Prostate gland (tissue), 2 donors: ENCODE results near the gene SPIN3. TPM values are rescaled to one million over a fixed set of nuclear protein-coding genes. Genes with fewer than 3 reads are reported as not detected.
A peak's percentile ranks its signal among the peaks of the same experiment; 100 is the strongest.
"Not testable (repeated sequence)": the region's sequence is repeated elsewhere in the genome, so short reads cannot be mapped to it uniquely, and the experiment has no call there.

Experiments
- DNase-seq: peaks from one replicate; pipeline ENCODE4 v3.0.0-alpha.2; 2019; ENCODE audit warnings: low spot score
- H3K27ac ChIP-seq, 2 donors: fragments of 200-600 bp; sonication (generic); 2 replicates each; pipeline ENCODE4 v1.5.1; 2017 to 2019
- H3K27me3 ChIP-seq: fragments of 200-600 bp; sonication (generic); replicated peaks from 2 replicates; pipeline ENCODE4 v1.5.1; 2019; ENCODE audit not compliant: insufficient read depth
- H3K36me3 ChIP-seq, 2 donors: fragments of 200-600 bp; sonication (generic); 1 replicate in 1 of 2; 2 replicates in 1 of 2; pipeline versions ENCODE4 v1.5.1 to v1.8.1; 2017 to 2019
- H3K4me1 ChIP-seq: fragments of 200-600 bp; sonication (generic); replicated peaks from 2 replicates; pipeline ENCODE4 v1.5.1; 2019
- H3K4me3 ChIP-seq, 2 donors: fragments of 200-600 bp; sonication (generic); 2 replicates each; pipeline ENCODE4 v1.5.1; 2017 to 2019
- H3K9me3 ChIP-seq: fragments of 200-600 bp; sonication (generic); 2 replicates; pipeline ENCODE4 v1.5.1; 2017
- POLR2A ChIP-seq: fragments of 450-650 bp; IDR thresholded peaks from one replicate; pipeline ENCODE4 v1.6.1; 2016; ENCODE audit warnings: antibody characterized with exemption, mild to moderate bottlenecking
- POLR2AphosphoS5 ChIP-seq: sonication (generic); formaldehyde crosslinking; IDR thresholded peaks from one replicate; pipeline ENCODE4 v1.6.1; 2017; ENCODE audit warnings: antibody characterized with exemption
- WGBS: methylation state at CpG from one replicate; pipeline ENCODE4 v1.1.5; 2018; 5-methylcytosine and 5-hydroxymethylcytosine counted together
- intact Hi-C: fragments of 100-400 bp; cut with DNase I; formaldehyde crosslinking; loops from one replicate; pipeline ENCODE4 v1.14.2; 2022
- total RNA-seq, 2 donors: library from RNA; depleted of rRNA; stranded (reverse); fragments of >200 nt; gene quantifications; one replicate each; pipeline ENCODE4 v1.1.0, GENCODE V29; 2016
- TF ChIP-seq, protein P1 (sequence below), 4 experiments: fragments of 200-600 bp in 2 of 4; fragments of 450-650 bp in 2 of 4; sonication (generic) in 2 of 4; IDR thresholded peaks; 1 replicate in 3 of 4; 2 replicates in 1 of 4; pipeline ENCODE4 v1.5.1; 2016 to 2019; ENCODE audit warnings: antibody characterized with exemption in 4 of 4, mild to moderate bottlenecking in 2 of 4, moderate library complexity in 2 of 4

The SPIN3 gene
- 10 to 100 TPM; 14.6 to 17.3 TPM for total RNA-seq

DNA sequence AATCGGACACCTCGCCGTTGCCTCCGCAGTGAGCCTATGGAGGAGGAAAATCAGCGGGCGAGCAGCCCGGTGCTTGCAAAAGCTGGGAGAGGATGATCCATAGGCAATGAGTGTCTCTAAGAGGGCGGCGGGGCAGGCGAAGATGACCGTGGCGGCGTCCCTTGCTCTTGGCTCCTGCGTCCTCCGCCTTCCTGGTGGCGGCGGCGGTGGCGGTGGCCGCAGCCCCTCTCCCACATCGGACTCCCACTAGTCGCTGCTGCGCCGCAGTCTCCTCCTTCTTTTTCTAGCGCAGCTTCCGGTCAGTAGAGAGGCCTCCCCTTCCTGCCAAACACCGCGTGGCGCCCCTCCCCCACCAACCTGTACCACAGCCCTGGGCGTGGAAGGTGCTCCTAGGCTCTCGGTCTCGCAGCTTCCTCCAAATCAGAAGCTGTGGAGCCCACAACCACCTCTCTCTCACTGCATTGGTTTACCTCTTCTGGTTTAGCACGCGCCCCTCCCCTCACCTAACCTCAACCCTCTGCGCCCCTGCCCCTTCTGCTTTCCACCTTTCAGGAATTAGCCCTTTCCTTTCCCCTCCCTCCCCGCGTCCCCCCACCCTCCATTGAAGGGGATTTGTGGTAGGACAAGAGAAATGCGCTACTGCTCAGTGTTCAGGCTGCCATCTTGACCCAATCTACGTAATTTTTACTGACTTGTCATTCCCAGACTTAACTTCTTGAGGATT, at the start of gene SPIN3:
TSS of gene SPIN3 (minus strand) at position 271 of the 724 bp plus-strand sequence. CDS start 594 bp downstream, outside the sequence.
- DNase-seq: peak; percentile 79
- peak within 1 kb of the TSS; percentile 51 to 52 for H3K4me3 ChIP-seq
- H3K36me3 ChIP-seq: no peaks in the 10 kb centered on the region
- H3K27me3 ChIP-seq: no peaks in the 10 kb centered on the region
- no peaks in the 10 kb centered on the region for H3K4me1 ChIP-seq
- 1% methylated on average over 26 of the region's 39 CpGs for WGBS
- H3K27ac ChIP-seq: peak within 1 kb of the TSS; percentile 71 to 75
- TF ChIP-seq POLR2A (peak; percentile 59), POLR2AphosphoS5 (peak; percentile 78)
- TF ChIP-seq, protein P1, sequence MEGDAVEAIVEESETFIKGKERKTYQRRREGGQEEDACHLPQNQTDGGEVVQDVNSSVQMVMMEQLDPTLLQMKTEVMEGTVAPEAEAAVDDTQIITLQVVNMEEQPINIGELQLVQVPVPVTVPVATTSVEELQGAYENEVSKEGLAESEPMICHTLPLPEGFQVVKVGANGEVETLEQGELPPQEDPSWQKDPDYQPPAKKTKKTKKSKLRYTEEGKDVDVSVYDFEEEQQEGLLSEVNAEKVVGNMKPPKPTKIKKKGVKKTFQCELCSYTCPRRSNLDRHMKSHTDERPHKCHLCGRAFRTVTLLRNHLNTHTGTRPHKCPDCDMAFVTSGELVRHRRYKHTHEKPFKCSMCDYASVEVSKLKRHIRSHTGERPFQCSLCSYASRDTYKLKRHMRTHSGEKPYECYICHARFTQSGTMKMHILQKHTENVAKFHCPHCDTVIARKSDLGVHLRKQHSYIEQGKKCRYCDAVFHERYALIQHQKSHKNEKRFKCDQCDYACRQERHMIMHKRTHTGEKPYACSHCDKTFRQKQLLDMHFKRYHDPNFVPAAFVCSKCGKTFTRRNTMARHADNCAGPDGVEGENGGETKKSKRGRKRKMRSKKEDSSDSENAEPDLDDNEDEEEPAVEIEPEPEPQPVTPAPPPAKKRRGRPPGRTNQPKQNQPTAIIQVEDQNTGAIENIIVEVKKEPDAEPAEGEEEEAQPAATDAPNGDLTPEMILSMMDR (IDR thresholded peaks at IDR 0.05): no peak
- H3K9me3 ChIP-seq: no peaks in the 10 kb centered on the region
- intact Hi-C loops: no loop called here

DNA sequence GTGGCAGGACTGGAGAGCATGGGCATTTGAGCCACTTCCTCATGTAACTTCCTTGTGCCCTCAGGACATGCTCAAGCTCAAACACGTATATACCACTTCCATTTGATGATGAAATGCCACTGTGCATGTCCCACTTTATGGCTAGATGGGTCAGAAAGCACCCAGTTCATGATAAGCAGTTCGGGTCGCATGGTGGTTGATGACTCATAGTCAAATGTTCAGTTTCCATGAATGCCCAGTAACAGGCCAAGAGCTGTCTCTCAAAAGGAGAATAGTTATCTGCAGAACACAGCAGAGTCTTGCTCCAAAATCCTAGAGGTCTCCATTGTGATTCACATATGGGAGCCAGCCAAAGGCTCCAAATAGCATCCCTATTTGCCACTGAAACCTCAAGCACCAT, 48.9 kb upstream of the SPIN3 start:
- no peaks in the 10 kb centered on the region for H3K9me3 ChIP-seq
- 78% methylated on average over 3 of the region's 3 CpGs for WGBS
- intact Hi-C loops: no loop called here
- H3K36me3 ChIP-seq: no peaks in the 10 kb centered on the region
- DNase-seq: no peak
- H3K4me1 ChIP-seq: no peaks in the 10 kb centered on the region
- TF ChIP-seq POLR2A (no peak), POLR2AphosphoS5 (no peak)
- TF ChIP-seq, protein P1 (IDR thresholded peaks at IDR 0.05): no peak
- H3K27ac ChIP-seq: no peak overlapping the region
- H3K4me3 ChIP-seq: no peak overlapping the region
- H3K27me3 ChIP-seq: no peaks in the 10 kb centered on the region

DNA sequence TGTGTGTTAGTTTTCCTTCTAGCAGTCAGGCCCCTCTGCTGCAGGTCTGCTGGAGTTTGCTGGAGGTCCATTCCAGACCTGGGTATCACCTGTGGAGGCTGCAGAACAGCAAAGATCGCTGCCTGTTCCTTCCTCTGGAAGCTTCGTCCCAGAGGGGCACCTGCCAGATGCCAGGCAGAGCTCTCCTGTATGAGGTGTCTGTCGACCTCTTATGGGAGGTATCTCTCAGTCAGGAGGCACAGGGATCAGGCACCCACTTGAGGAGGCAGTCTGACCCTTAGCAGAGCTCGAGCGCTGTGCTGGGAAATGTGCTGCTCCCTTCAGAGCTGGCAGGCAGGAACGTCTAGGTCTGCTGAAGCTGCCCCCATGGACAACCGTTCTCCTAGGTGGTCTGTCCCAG, 41.9 kb upstream of the SPIN3 start:
- H3K4me1 ChIP-seq, H3K27me3 ChIP-seq, H3K4me3 ChIP-seq, DNase-seq, H3K36me3 ChIP-seq, intact Hi-C loops, H3K27ac ChIP-seq, H3K9me3 ChIP-seq: not testable (repeated sequence)
- WGBS: 90% methylated on average over 3 of the region's 7 CpGs

DNA sequence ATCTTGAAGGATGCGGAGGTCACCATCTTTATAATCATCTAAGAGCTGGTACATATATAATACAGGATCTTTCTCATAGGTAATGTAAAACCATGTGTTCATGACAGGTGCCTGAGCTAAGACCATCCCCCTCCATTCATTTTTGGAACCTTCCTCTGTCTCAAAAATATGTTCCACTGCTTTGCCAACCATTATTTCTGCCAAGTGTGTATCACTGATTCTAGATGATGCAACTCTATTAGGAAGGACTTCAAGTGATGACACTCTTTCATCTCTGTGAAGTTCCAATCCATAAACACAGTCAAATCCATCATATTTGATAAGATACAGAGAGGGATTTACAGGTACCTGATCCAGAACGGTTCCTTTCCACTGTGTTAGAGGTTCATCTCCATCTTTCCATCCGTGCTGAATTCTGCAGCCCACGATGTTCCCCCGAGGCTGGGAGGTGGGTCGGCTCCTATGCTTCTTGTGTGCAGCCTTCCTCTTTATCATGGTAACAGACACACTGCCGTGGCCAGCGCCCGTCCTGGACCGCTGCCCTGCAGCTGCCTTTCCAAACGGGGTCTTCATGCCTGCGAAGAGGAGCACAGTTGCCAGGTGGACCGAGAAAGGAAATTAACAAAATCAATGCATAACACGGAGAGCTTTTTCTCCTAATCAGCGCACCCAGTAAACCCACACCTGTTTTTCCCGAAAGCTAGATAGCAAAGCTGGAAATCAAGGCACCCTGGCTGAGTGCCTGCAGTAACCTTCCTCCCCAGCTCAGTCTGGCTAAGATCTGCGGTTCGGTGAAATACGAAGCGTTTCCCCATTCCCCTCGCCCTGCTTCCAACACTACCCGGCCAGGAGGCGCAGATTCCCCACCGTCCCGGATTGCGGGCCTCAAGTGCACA, 718 bp downstream of the SPIN3 start:
- TF ChIP-seq, protein P1 (IDR thresholded peaks at IDR 0.05): no peak
- TF ChIP-seq POLR2A (no peak), POLR2AphosphoS5 (no peak)
- Histone ChIP-seq H3K27ac (peak overlapping the region; percentile 71 to 75), H3K4me3 (peak overlapping the region; percentile 51 to 52), H3K36me3 (no peaks in the 10 kb centered on the region), H3K27me3 (no peaks in the 10 kb centered on the region), H3K9me3 (no peaks in the 10 kb centered on the region), H3K4me1 (no peaks in the 10 kb centered on the region)
- 19% methylated on average over 16 of the region's 26 CpGs for WGBS
- intact Hi-C loops: no loop called here
- DNase-seq: no peak

DNA sequence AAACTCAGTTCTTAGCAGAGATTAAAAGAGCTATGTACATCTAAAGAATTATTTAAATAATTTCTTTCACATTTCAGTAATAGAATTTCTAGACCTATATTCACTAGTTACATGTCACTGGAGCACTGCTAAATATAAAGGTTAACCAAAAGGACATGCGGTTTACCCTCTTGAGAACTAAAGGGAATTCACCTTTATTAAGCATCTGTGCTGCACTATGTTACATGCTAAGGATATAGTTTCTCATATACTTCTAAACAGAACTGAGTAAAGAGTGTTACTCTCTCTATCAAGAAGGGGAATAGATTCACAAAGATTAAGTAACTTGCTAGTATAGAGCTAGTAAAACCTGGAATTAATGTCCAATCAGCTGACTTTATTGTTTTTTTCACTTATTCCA, 7.6 kb downstream of the SPIN3 start:
- intact Hi-C loops: no loop called here
- H3K4me3 ChIP-seq: no peak overlapping the region
- TF ChIP-seq, protein P1 (IDR thresholded peaks at IDR 0.05): no peak
- H3K27ac ChIP-seq: no peak overlapping the region
- no peak for DNase-seq
- H3K36me3 ChIP-seq: no peaks in the 10 kb centered on the region
- H3K9me3 ChIP-seq: no peaks in the 10 kb centered on the region
- WGBS: 82% methylated on average over 1 of the region's 1 CpG
- no peaks in the 10 kb centered on the region for H3K4me1 ChIP-seq
- no peaks in the 10 kb centered on the region for H3K27me3 ChIP-seq
